Trophoblast cell (in vitro differentiated cells and primary cell): ENCODE data around the gene MAVS.
"Not testable (repeated sequence)": the region's sequence is repeated elsewhere in the genome, so short reads cannot be mapped to it uniquely, and the experiment has no call there.

Source experiments
- DNase-seq, 2 donors: peaks; one replicate each; pipeline ENCODE4 v3.0.0-alpha.2; 2016
- H2AFZ ChIP-seq: 2 replicates; pipeline ENCODE4 v1.6.1; 2013; ENCODE audit warnings: low read length, moderate library complexity, mild to moderate bottlenecking; ENCODE audit not compliant: insufficient read depth, poor library complexity
- H2AK5ac ChIP-seq: 2 replicates; pipeline ENCODE4 v1.6.1; 2013; ENCODE audit warnings: mild to moderate bottlenecking, low read length
- H2BK120ac ChIP-seq: 2 replicates; pipeline ENCODE4 v1.6.1; 2013; ENCODE audit warnings: low read length, mild to moderate bottlenecking, moderate library complexity; ENCODE audit not compliant: insufficient read depth, poor library complexity
- H2BK12ac ChIP-seq: 2 replicates; pipeline ENCODE4 v1.6.1; 2013; ENCODE audit warnings: mild to moderate bottlenecking, low read length, moderate library complexity
- H2BK5ac ChIP-seq: 2 replicates; pipeline ENCODE4 v1.6.1; 2013; ENCODE audit warnings: low read length, low read depth, moderate library complexity, mild to moderate bottlenecking; ENCODE audit not compliant: poor library complexity
- H3K14ac ChIP-seq: 2 replicates; pipeline ENCODE4 v1.6.1; 2013; ENCODE audit warnings: mild to moderate bottlenecking, low read length
- H3K18ac ChIP-seq: 2 replicates; pipeline ENCODE4 v1.6.1; 2013; ENCODE audit warnings: mild to moderate bottlenecking, low read length
- H3K23ac ChIP-seq: 2 replicates; pipeline ENCODE4 v1.6.1; 2013; ENCODE audit warnings: low read length
- H3K27ac ChIP-seq: 2 replicates; pipeline ENCODE4 v1.5.1; 2013; ENCODE audit warnings: low read depth, mild to moderate bottlenecking, inconsistent platforms, low read length, moderate library complexity
- H3K27me3 ChIP-seq: 2 replicates; pipeline ENCODE4 v1.6.1; 2013; ENCODE audit warnings: inconsistent platforms, mild to moderate bottlenecking, low read length, moderate library complexity; ENCODE audit not compliant: insufficient read depth
- H3K36me3 ChIP-seq, 2 experiments: 1 replicate in 1 of 2; 2 replicates in 1 of 2; pipeline ENCODE4 v1.6.1; 2013; ENCODE audit warnings: low read length in 2 of 2, mild to moderate bottlenecking in 2 of 2, moderate library complexity in 1 of 2; ENCODE audit not compliant: insufficient read depth in 2 of 2, control insufficient read depth in 1 of 2
- H3K4ac ChIP-seq: 2 replicates; pipeline ENCODE4 v1.6.1; 2013; ENCODE audit warnings: low read depth, mild to moderate bottlenecking, low read length, moderate library complexity
- H3K4me1 ChIP-seq, 2 experiments: 1 replicate in 1 of 2; 2 replicates in 1 of 2; pipeline ENCODE4 v1.6.1; 2013; ENCODE audit warnings: low read length in 2 of 2, mild to moderate bottlenecking in 2 of 2, moderate library complexity in 1 of 2; ENCODE audit not compliant: insufficient read depth in 2 of 2, control insufficient read depth in 1 of 2
- H3K4me2 ChIP-seq: 2 replicates; pipeline ENCODE4 v1.6.1; 2013; ENCODE audit warnings: inconsistent platforms, mild to moderate bottlenecking, low read length, moderate library complexity
- H3K4me3 ChIP-seq: 2 replicates; pipeline ENCODE4 v1.5.1; 2013; ENCODE audit warnings: mild to moderate bottlenecking, low read depth, low read length, inconsistent platforms
- H3K79me1 ChIP-seq: one replicate; pipeline ENCODE4 v1.6.1; 2013; ENCODE audit warnings: low read length
- H3K79me2 ChIP-seq: 2 replicates; pipeline ENCODE4 v1.6.1; 2013; ENCODE audit warnings: low read length, mild to moderate bottlenecking; ENCODE audit not compliant: control insufficient read depth, insufficient read depth, poor library complexity
- H3K9ac ChIP-seq: 2 replicates; pipeline ENCODE4 v1.6.1; 2013; ENCODE audit warnings: mild to moderate bottlenecking, low read length
- H3K9me3 ChIP-seq: 2 replicates; pipeline ENCODE4 v1.6.1; 2013; ENCODE audit warnings: low read depth, mild to moderate bottlenecking, control low read depth, inconsistent platforms, low read length; ENCODE audit not compliant: insufficient read depth
- H4K12ac ChIP-seq: 2 replicates; pipeline ENCODE4 v1.6.1; 2013; ENCODE audit warnings: low read depth, mild to moderate bottlenecking, low read length, moderate library complexity
- H4K8ac ChIP-seq: 2 replicates; pipeline ENCODE4 v1.6.1; 2013; ENCODE audit warnings: low read depth, mild to moderate bottlenecking, low read length, moderate library complexity
- H4K91ac ChIP-seq: one replicate; pipeline ENCODE4 v1.6.1; 2013; ENCODE audit warnings: low read depth, mild to moderate bottlenecking, low read length, moderate library complexity
- WGBS: extraction: QIAGEN DNeasy Blood & Tissue Kit; methylation state at CpG from one replicate; pipeline ENCODE4 v1.1.7; 2013; ENCODE audit warnings: missing lambda C conversion rate; ENCODE audit not compliant: insufficient read length, insufficient coverage; ENCODE audit errors: extremely low coverage; 5-methylcytosine and 5-hydroxymethylcytosine counted together

The MAVS gene

GRCh38 chr20:3843490-3843889 lies 3.1 kb upstream of the MAVS start:
- no peak overlapping the region for H3K4me3 ChIP-seq
- no peak overlapping the region for H4K12ac ChIP-seq
- WGBS, result no CpG with 5 or more reads among the region's 5 CpGs
- H3K4ac ChIP-seq, result no peak overlapping the region
- H3K79me2 ChIP-seq, result peaks cover 13% of the 10 kb centered on the region
- H3K4me1 ChIP-seq, result peaks cover 10 to 22% of the 10 kb centered on the region in 2 experiments
- H3K9ac ChIP-seq, result no peak overlapping the region
- no peak overlapping the region for H3K23ac ChIP-seq
- H3K27ac ChIP-seq, result no peak overlapping the region
- no peak overlapping the region for H2BK12ac ChIP-seq
- no peak overlapping the region for H2BK5ac ChIP-seq
- no peak overlapping the region for H4K8ac ChIP-seq
- no peak overlapping the region for H4K91ac ChIP-seq
- H3K36me3 ChIP-seq, result no peaks in the 10 kb centered on the region
- H3K18ac ChIP-seq, result no peak overlapping the region
- peak in 1 of 2 donors; percentile 56 for DNase-seq
- H2BK120ac ChIP-seq, result no peak overlapping the region
- H2AFZ ChIP-seq, result no peak overlapping the region
- H3K27me3 ChIP-seq, result no peaks in the 10 kb centered on the region
- no peak overlapping the region for H2AK5ac ChIP-seq
- H3K14ac ChIP-seq, result no peak overlapping the region
- peaks cover 13% of the 10 kb centered on the region for H3K79me1 ChIP-seq
- H3K4me2 ChIP-seq, result no peak overlapping the region
- no peaks in the 10 kb centered on the region for H3K9me3 ChIP-seq

- not testable (repeated sequence) for H3K18ac ChIP-seq, H4K8ac ChIP-seq, H3K27ac ChIP-seq, H3K36me3 ChIP-seq, H3K9me3 ChIP-seq, H2BK5ac ChIP-seq, H2AFZ ChIP-seq, H3K27me3 ChIP-seq, H3K4me3 ChIP-seq, H4K91ac ChIP-seq, H3K4ac ChIP-seq, H3K14ac ChIP-seq, H3K9ac ChIP-seq, H2BK12ac ChIP-seq, H2BK120ac ChIP-seq, H3K23ac ChIP-seq, H2AK5ac ChIP-seq, H4K12ac ChIP-seq, DNase-seq, H3K4me2 ChIP-seq
- peaks cover 10 to 25% of the 10 kb centered on the region in 2 experiments for H3K4me1 ChIP-seq
- WGBS, result no CpG with 5 or more reads among the region's 9 CpGs
- peaks cover 13% of the 10 kb centered on the region for H3K79me1 ChIP-seq
- H3K79me2 ChIP-seq, result peaks cover 13% of the 10 kb centered on the region
Observed at GRCh38 chr20:3843990-3844619, 2.5 kb upstream of the MAVS start.

GRCh38 chr20:3846378-3846739 lies 275 bp upstream of the MAVS start:
- Histone ChIP-seq H3K27ac (peak overlapping the region; percentile 59), H3K9me3 (no peaks in the 10 kb centered on the region), H3K18ac (peak overlapping the region; percentile 97), H2BK12ac (peak overlapping the region; percentile 75), H3K4ac (peak overlapping the region; percentile 96), H4K91ac (peak overlapping the region; percentile 92), H2BK5ac (peak overlapping the region; percentile 55), H4K8ac (peak overlapping the region; percentile 99), H3K36me3 (peaks cover 0 to 2% of the 10 kb centered on the region in 2 experiments), H3K4me1 (peaks cover 8 to 21% of the 10 kb centered on the region in 2 experiments), H2AK5ac (peak overlapping the region; percentile 93), H3K79me2 (peaks cover 13% of the 10 kb centered on the region), H3K14ac (peak overlapping the region; percentile 95), H3K79me1 (peaks cover 13% of the 10 kb centered on the region), H4K12ac (peak overlapping the region; percentile 91), H3K4me3 (peak overlapping the region; percentile 93), H2BK120ac (peak overlapping the region; percentile 82), H3K4me2 (peak overlapping the region; percentile 77), H3K9ac (peak overlapping the region; percentile 72), H3K23ac (no peak overlapping the region), H2AFZ (peak overlapping the region; percentile 96), H3K27me3 (no peaks in the 10 kb centered on the region)
- no CpG with 5 or more reads among the region's 22 CpGs for WGBS
- DNase-seq, result no peak

GRCh38 chr20:3847429-3847940 lies 851 bp downstream of the MAVS start:
- Histone ChIP-seq H3K27ac (no peak overlapping the region), H4K91ac (peak overlapping the region; percentile 86), H2BK5ac (no peak overlapping the region), H3K27me3 (no peaks in the 10 kb centered on the region), H3K14ac (peak overlapping the region; percentile 65), H2AFZ (no peak overlapping the region), H3K9ac (peak overlapping the region; percentile 94), H3K4me1 (peaks cover 8 to 21% of the 10 kb centered on the region in 2 experiments), H3K4me2 (peak overlapping the region; percentile 77), H3K79me1 (peaks cover 13% of the 10 kb centered on the region), H3K9me3 (no peaks in the 10 kb centered on the region), H3K4me3 (peak overlapping the region; percentile 93), H2BK120ac (no peak overlapping the region), H3K36me3 (peaks cover 0 to 2% of the 10 kb centered on the region in 2 experiments), H3K4ac (peak overlapping the region; percentile 92), H2AK5ac (peak overlapping the region; percentile 11), H4K8ac (peak overlapping the region; percentile 77), H4K12ac (no peak overlapping the region), H3K18ac (peak overlapping the region; percentile 87), H3K23ac (no peak overlapping the region), H2BK12ac (no peak overlapping the region), H3K79me2 (peaks cover 13% of the 10 kb centered on the region)
- DNase-seq, result no peak
- no CpG with 5 or more reads among the region's 8 CpGs for WGBS
